Activated CD8-positive, alpha-beta memory T cell treated with anti-CD3 and anti-CD28 coated beads, Interleukin-2, amount 50 U/mL, for 1 hour (primary cell): Measurements from ENCODE around the gene OTOP2.
"Not testable (repeated sequence)": the region's sequence is repeated elsewhere in the genome, so short reads cannot be mapped to it uniquely, and the experiment has no call there.

ENCODE experiments used
- DNase-seq: peaks from one replicate; pipeline ENCODE4 v3.0.0-alpha.2; 2020; ENCODE audit errors: extremely low read depth

Gene OTOP2

DNA sequence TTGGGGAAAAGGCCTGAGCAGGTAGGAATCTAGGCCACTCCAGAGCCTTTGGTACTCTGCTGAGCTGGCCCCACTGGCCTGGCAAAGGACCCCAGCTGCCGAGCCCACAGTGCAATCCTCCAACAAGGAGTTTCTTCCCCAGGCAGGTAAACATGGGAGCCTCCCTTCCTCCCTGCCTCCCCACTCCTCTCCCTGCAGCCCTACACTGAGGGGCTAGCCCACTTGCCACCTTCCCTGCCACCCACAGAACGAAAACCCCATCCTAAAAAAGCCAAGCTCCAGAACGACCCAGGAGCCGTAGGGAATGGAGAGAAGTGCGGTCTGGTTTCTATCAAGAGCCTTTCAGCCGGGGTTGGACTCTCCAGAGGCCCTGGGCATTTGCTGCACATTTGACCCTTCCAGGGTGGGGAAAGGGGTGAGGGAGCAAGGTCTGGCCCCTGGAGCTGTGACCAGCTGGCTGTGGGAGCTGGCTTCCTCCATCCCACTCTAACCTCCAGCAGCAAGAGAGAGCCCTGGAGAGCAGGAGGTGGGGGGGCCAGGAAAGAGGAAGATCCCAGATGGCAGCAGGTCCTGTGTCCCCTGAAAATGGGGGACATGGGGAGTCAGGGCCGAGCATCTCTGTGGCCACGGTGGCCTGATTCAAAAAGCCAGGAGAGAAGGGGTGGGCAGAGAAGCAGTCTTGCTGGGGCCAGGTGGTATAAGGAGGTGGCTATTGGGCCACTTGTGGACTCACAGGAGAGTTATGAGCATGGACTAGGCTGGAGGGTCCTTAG is 47.2 kb downstream of the OTOP2 start:
- DNase-seq, result no peak

DNA sequence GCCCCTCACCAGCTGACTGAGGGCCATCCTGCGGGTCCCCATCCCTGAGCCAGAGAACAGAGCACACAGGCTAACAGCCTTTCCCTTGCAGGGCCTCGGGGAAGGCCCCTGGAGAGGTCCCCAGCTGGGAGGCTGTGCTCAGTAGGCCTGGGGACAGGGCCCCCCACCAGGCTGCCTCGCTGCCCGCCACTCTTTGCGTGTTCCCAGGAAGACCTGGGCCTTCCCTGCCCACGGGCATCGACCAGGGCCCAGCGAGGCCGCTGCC is 47.7 kb downstream of the OTOP2 start:
- DNase-seq, result no peak

DNA sequence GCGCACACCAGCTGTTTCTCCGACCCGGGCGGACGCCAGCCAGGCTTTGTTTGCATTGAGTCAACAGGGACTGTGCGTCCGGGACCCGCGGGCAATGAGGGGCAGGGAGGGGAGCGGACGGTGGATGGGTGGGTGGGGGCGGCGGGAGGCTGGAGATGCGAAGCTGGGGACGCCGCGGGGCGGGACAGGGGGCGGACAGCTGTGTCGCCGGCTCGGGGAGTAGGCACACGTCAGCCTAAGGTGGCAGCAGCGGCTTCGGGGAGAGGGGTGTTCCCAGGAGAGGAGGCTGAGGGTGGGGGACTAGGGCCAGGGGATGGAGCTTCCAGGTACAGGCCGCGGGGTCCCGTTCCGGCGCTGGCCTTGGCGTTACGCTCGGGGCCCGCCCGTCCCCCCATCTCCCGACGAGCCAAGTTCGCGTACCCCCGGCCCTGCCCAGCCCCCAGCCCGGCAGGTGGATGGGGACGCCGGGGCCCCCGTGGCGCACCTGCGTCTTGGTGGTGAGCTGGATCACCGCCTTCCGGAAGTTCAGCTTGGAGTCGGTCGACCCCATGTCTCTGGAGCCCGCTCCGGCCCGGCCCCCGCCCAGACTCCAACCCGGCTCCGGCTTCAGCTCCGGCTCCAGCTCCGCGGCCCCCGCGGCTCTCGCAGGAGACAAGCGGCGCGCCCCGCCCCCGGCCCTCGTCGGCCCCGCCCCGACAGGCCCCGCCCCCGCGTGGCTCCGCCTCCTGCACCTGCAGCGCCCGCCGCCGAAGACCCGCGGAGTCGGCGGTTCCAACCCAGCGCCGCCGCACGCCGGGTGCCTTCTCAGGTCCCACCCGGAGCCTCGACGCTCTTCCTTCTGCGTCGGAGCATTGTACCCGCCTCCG is 48.3 kb downstream of the OTOP2 start, which contains the start of gene HID1:
Gene HID1 (minus strand): TSS at position 653 of the 866 bp plus-strand sequence. CDS start 103 bp downstream, at position 550.
- DNase-seq, result no peak

DNA sequence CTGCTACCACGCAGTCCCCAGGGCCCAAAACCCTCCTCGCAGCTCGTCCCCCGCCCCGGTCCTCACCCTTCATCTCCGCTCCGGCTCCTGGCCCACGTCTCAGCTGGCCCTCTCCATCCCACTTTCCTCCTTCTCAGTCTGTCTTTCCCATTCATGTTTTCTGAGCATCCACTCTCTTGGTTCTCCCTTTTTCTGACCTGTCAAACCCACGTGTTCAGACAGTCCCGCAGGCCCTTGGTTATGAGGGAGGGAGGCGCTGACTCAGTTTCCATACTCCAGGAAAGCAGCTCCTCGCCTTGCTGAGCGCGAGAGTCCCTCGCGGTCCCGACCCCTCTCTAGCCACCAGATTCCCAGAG is 48.9 kb downstream of the OTOP2 start:
- DNase-seq, result no peak

GRCh38 chr17:74975943-74976342 is 51.9 kb downstream of the OTOP2 start:
- no peak for DNase-seq

- DNase-seq, result no peak
Observed at GRCh38 chr17:74977802-74978201, 53.7 kb downstream of the OTOP2 start.

- no peak for DNase-seq
Observed at GRCh38 chr17:74978240-74978639, 54.2 kb downstream of the OTOP2 start.

DNA sequence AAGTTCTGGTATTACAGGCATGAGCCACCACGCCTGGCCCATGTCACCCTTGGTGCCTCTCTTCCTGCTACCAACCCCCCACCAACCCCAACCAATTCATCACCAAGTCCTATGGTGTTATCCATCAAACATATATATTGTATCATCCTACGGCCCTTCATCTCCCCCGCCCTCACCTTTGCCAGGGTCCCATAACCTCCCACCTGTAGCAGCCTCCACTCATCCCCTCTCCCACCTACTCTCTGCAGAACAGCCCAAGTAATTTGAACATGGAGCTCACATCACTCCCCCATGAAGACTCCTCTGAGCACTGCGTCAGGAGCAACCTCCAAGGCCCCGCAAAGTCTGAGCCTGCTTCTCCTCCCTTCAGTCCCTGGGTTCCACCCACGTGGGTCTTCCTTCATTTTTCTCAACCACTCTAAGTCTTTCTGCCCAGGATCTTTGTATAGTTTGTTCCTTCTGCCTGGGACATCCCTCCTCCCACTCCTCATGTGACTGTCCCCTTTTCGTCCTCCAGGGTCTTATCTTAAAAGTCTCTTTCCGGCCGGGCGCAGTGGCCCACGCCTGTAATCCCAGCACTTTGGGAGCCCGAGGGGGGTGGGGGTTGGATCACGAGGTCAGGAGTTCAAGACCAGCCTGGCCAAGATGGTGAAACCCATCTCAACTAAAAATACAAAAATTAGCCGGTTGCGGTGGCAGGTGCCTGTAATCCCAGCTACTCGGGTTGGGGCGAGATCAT is 55.5 kb downstream of the OTOP2 start:
- no peak for DNase-seq

DNA sequence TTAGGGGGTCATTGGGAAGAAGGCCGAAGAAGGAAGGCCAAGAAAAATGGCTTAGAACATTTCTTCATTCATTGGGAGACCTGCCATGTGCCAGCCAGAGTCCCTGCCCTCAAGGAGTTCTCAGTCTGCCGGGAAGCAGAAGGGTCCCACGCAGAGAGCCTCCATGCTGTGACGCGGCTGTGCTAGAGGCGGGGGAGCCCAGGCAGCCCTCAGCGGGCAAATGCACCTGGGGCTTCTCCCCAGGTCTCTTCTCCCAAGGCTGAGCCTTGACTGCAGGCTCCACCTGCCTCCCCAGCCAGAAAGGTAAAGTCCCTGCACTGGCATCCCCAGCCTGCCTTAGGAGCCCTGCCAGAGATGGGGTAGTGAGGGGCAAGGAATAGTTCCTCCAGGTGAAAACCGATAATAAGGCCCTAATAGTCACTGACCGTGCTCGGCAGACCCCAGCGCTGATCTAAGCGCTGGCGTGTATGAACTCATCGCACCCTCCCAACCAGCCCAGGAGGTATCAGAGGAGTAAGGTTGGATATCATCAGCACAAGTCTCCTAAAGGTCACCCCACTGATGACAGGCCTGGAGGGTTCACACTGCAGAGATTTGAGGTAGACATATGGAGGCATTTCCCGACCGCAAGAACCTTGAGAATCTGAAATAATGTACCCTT is 57.4 kb downstream of the OTOP2 start:
- DNase-seq, result no peak

DNA sequence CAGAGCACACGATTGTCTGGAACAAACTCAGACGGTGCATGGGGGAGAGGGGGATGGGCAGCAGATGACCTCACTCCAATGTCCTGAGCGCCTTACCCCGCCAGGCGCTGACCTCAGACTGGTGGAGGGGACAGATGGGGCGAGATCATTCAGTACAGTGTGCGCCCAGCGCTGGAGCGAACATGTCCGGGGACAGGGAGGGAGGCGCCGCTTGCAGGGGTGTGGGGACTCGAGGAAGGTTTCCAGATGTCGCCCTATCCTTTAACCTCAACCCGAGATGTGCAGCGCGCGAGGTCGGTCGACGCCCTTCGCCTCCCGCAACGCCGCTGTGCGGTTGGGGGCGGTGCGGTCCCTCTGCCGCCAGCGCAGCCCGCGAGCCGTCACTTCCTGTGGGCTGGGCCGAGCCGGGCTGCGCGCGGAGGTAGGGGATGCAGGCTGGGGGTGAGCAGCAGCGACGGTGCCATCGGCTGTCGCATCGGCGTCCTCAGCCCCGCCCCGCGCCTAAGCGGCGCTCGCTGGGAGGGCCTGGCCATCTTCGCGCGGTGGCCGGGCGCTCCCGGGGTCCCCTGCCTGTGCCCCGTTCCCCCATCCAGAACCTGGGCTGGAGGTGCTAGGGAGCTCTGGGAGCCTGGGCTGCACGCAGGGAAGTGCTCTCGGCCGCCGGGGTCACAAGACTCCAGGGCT is 58.0 kb downstream of the OTOP2 start:
- no peak for DNase-seq

- DNase-seq, result not testable (repeated sequence)
Observed at GRCh38 chr17:74982663-74983313, 58.7 kb downstream of the OTOP2 start.
